ENCODE results near the gene OR8B3.
A peak's percentile ranks its signal among the peaks of the same experiment; 100 is the strongest.
"Not testable (repeated sequence)": the region's sequence is repeated elsewhere in the genome, so short reads cannot be mapped to it uniquely, and the experiment has no call there.

OR8B3 gene

DNA sequence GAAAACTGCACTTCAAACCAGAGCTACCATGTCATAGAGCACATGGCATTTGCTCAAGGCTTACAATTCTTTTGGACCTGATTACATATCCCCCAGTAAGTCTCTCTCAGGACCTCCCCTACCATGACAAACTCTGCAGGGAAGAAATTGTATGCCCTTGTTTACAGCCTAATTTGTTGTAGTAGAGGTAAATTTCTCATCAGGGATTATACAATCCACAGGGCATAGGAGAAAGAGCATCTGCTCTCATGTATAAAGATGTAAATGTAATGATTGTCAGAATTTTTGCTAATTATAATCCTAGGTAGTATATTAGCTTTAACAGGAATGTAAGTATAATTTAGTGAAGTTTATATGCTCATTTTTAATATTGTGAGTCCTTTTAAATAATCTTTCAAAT lies at the start of gene OR8B3:
TSS of gene OR8B3 (minus strand) at position 101 of the 400 bp plus-strand sequence. CDS start 1,673 bp downstream, outside the sequence.
- no peak for DNase-seq (ENCODE audit: low read depth in 2 of 2)

DNA sequence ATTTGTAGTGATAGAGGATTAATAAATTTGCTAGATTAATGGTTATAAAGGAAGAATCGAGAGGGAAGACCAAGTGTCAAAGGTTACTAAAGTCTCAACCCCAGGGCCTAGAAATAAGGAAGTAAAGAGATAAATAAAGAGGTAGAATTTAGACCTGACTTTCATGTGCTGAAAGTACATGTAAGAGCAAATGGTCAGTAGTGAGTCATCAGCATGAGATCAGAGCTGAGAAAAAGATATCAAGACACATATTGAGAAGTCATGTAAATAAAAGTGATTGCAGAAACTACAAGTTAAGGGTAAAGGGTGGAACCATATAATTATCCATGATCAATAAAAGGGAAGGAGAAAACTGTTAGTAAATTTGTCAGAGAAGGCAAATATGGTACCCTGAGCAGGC lies 48.1 kb upstream of the OR8B3 start:
- DNase-seq (ENCODE audit: low read depth in 2 of 2), result no peak

DNA sequence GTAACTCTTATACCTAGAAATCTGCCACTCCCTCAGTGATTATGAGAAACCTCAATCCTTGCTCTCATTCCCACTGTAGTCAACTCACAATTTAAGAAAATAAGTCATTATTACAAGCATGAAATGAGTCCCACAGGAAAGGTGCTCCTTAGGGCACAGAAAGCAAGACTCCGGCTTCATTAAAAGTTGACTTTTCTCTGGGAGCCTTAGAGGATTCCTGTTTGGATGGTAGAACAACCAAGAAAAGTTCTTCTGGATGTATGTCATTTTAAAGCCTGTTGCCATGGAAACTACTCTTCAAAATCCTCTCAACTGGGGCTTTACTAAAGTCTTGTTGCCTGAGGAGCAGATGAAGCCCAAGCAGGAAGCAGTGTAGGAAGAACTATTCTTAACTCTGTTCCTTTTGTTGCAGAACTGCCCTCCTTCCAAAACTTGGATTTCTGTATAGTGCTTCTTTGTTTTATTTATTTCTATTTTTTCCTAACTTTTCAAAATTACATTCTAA lies 46.9 kb upstream of the OR8B3 start, which contains the start of gene OR8B8:
TSS of gene OR8B8 (minus strand) at position 51 of the 505 bp plus-strand sequence. CDS start 4,611 bp downstream, outside the sequence.
- no peak for DNase-seq (ENCODE audit: low read depth in 2 of 2)

DNA sequence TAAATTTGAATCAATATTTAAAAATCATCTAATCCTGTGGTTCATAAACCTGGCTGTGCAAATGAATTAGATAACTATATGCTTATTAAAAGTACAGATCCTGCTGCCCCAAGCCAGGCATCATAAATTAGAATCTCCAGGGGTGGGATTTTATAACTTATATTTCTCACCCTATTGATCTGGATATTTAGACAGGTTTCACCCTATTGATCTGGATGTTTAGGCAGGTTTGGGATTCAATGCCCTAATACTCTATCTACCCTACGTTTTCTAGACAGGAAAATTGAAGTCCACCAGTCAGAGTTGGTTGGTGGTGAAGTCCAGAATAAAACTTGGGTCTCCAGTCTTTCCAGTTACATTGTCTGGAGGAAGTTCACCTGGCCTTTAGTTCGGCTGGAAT lies 44.0 kb upstream of the OR8B3 start:
- DNase-seq (ENCODE audit: low read depth in 2 of 2), result no peak

DNA sequence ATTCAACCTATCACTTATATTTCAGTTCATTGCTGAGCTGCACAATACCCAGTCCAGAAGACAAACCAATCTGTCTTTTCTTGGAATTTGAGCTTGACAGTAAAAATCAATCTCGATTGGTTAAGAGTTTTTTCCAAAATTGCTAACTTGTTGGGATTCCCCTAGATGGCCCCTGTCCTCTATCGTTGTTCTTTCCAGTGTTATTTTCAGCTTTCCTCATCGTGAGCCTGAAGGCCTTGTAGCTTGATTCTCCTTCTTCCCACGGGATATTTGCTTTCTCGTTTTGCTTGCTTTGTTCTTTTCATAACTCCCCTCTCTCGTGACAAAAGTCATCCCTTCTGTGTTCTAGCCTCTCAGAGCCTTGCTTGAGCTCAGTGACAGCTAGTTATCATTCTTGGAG lies 43.6 kb upstream of the OR8B3 start:
- DNase-seq (ENCODE audit: low read depth in 2 of 2), result no peak

GRCh38 chr11:124441519-124441918 lies 42.7 kb upstream of the OR8B3 start:
- no peak for DNase-seq (ENCODE audit: low read depth in 2 of 2)

GRCh38 chr11:124441081-124441480 lies 42.3 kb upstream of the OR8B3 start:
- DNase-seq (ENCODE audit: low read depth in 2 of 2), result no peak

- no peak for DNase-seq (ENCODE audit: low read depth in 2 of 2)
Observed at GRCh38 chr11:124440608-124441007, 41.8 kb upstream of the OR8B3 start.

DNA sequence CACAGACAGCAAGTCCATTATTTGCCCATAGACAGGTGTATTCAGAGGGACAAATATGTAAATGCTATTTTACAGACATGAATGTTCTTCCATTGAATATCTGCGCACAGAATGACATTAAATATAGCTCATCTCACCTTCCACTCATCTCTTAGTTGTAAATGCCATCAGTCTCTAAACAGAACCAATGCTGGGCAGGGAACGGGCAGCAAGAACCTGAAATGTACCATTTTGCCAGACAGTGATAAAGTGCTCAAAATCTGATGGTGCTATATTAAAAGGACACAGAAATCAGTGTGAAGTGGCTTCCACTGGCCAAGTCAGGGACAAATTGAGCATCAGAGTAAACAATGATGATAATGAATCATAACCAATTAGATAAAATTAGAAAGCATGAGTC lies 35.9 kb upstream of the OR8B3 start:
- no peak for DNase-seq (ENCODE audit: low read depth in 2 of 2)

DNA sequence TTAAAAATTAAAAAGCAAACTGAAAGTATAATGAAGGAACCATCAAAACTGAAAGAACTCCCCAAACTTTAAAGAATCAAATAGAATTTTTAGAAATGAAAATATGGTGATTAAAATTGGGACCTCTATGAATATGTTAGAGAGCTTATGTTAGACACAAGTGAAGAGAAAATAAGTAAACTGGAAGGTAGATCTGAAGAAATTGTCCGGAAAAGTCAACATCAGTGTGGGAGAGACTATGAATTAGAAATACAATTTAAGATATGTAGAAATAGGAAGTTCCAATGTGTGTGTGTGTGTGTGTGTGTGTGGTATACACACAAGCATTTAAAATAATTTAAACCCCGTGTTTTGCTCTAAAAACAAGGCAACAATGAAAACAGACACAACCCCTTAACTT lies 30.8 kb upstream of the OR8B3 start:
- DNase-seq (ENCODE audit: low read depth in 2 of 2), result no peak

DNA sequence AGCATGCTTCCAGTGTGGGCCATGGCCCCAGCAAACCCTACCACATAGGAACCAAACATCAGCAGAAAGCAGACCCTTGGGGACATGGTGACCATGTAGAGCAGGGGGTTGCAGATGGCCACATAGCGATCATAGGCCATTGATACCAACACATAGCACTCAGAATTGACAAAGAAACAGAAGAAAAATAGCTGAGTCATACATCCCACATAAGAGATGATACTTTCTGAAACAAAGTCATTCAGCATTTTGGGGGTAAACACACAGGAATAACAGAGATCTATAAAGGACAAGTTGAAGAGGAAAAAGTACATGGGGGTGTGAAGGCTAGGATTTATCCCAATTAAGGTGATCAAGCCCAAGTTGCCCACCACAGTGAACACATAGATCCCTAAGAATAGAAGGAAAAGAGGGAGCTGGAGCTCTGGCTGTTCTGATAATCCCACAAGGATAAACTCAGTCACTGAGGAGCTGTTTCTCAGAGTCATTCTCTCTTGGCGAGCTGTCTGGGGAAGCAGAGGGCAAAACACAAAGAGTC lies 25.6 kb upstream of the OR8B3 start, which contains the start of gene OR8B4:
TSS of gene OR8B4 (minus strand) at position 488 of the 538 bp plus-strand sequence. CDS start at position 488, 0 bp downstream.
- DNase-seq (ENCODE audit: low read depth in 2 of 2), result no peak

- no peak for DNase-seq (ENCODE audit: low read depth in 2 of 2)
Observed at GRCh38 chr11:124421043-124421442, 22.2 kb upstream of the OR8B3 start.

- DNase-seq (ENCODE audit: low read depth in 2 of 2), result no peak
Observed at GRCh38 chr11:124415356-124415923, 16.6 kb upstream of the OR8B3 start.

GRCh38 chr11:124409906-124410305 lies 11.1 kb upstream of the OR8B3 start:
- DNase-seq (ENCODE audit: low read depth in 2 of 2), result no peak

DNA sequence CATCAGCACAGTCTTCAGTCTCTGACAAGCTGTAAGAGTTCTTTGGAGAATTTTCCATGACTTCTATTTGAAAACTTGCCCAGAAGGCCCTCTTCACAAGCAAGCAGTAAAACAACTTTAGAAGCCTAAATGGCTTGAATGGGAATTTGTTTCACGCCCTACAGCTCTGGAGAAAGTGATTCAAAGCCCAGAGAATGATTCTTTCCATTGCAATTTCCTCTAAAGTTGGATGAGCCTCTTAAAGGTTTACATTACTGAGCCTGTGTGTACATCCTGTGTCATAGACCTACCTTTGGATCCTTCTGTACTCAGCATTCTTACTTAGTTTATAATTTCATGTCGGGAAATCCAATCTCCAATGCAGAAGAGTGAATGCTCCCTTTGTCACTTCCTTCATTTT lies 6.8 kb upstream of the OR8B3 start:
- no peak for DNase-seq (ENCODE audit: low read depth in 2 of 2)

DNA sequence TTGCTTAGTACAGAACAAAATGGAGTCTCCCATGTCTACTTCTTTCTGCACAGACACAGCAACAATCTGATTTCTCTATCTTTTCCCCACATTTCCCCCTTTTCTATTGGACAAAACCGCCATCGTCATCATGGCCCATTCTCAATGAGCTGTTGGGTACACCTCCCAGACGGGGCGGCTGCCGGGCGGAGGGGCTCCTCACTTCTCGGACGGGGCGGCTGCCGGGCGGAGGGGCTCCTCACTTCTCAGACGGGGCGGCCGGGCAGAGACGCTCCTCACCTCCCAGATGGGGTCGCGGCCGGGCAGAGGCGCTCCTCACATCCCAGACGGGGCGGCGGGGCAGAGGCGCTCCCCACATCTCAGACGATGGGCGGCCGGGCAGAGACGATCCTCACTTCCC lies 4.4 kb upstream of the OR8B3 start:
- DNase-seq (ENCODE audit: low read depth in 2 of 2), result not testable (repeated sequence)

- peak; percentile 42 to 54 for DNase-seq (ENCODE audit: low read depth in 2 of 2)
Observed at GRCh38 chr11:124402326-124402922, 3.6 kb upstream of the OR8B3 start.

DNA sequence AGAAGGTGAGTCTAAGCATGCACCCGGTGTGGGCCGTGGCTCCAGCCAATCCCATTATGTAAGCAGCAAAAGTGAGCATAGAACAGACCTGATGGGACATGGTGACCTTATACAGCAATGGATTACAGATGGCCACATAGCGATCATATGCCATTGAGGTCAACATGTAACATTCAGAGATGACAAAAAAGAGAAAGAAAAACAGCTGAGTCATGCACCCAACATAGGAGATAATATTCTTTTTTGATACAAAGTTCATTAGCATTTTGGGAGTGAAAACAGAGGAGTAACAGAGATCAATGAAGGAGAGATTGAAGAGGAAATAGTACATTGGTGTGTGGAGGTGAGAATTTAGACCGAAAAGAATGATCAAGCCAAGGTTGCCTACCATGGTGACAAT lies 2.0 kb downstream of the OR8B3 start:
- not testable (repeated sequence) for DNase-seq (ENCODE audit: low read depth in 2 of 2)

GRCh38 chr11:124394408-124394807 lies 4.4 kb downstream of the OR8B3 start:
- DNase-seq (ENCODE audit: low read depth in 2 of 2), result no peak

GRCh38 chr11:124384399-124384798 lies 14.4 kb downstream of the OR8B3 start, which contains the start of gene OR8B2:
OR8B2 (minus strand) TSS chr11:124384499; CDS start chr11:124383343, 1,156 bp downstream.
- DNase-seq (ENCODE audit: low read depth in 2 of 2), result no peak

DNA sequence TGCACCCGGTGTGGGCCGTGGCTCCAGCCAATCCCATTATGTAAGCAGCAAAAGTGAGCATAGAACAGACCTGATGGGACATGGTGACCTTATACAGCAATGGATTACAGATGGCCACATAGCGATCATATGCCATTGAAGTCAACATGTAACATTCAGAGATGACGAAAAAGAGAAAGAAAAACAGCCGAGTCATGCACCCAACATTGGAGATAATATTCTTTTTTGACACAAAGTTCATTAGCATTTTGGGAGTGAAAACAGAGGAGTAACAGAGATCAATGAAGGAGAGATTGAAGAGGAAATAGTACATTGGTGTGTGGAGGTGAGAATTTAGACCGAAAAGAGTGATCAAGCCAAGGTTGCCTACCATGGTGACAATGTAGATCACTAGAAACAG lies 16.0 kb downstream of the OR8B3 start:
- DNase-seq (ENCODE audit: low read depth in 2 of 2), result not testable (repeated sequence)

DNA sequence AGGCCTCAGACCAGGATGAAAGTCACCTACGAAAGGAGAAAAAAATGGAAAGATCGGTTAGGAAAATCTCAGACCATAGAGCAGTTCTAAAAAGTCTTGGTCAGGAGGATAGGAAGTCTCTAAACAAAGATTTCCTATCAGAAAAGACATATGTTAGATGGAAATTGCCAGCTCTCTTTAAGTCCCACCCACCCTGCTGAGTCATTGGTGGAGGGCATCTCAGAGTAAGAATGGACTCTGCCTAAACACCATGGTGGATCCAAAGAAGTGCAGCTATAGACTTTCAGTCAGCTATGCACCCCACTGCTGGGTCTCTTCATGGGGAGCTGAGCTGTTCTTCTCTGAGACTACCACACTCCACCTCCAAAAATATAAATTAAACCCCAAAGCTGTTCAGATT lies 18.2 kb downstream of the OR8B3 start:
- no peak for DNase-seq (ENCODE audit: low read depth in 2 of 2)

- no peak for DNase-seq (ENCODE audit: low read depth in 2 of 2)
Observed at GRCh38 chr11:124376280-124376679, 22.5 kb downstream of the OR8B3 start.

Measured in stimulated activated CD4-positive, alpha-beta T cell treated with anti-CD3 and anti-CD28 coated beads, Interleukin-4, amount 100 ng/mL, for 48 hours (primary cell).